K562 (cell line): ENCODE results near the gene CAMK2D. TPM values are rescaled to one million over a fixed set of nuclear protein-coding genes. Genes with fewer than 3 reads are reported as not detected.
"Not testable (repeated sequence)": the region's sequence is repeated elsewhere in the genome, so short reads cannot be mapped to it uniquely, and the experiment has no call there.

Experiments
- ATAC-seq: fragments of 200-7000 bp; cut with Tn5 transposase; 3 replicates; pipeline ENCODE4 v1.9.1; 2020; ENCODE audit warnings: moderate library complexity
- BruUV-seq: library from RNA; stranded (reverse); fragments of 400-500 nt; replicated peaks from 2 replicates; lab custom pipeline; 2021; lab: Mats Ljungman, UMichigan
- CTCF ChIA-PET: fragments of 300-600 bp; formaldehyde crosslinking; extraction: SDS; loops from one replicate; lab custom pipeline; 2021; ENCODE audit warnings: low intra/inter-chr PET ratio; lab: Yijun Ruan, JAX
- POLR2A ChIA-PET: fragments of 300-600, 350-650 bp; sonication (Branson Sonifier 250); formaldehyde crosslinking; extraction: SDS; loops from one replicate; lab custom pipeline; 2021; ENCODE audit warnings: antibody characterized with exemption, inconsistent platforms; lab: Yijun Ruan, JAX
- DNase-seq, 4 experiments: peaks; one replicate each; pipeline versions ENCODE4 v3.0.0 to v3.0.0-alpha.2; 2011 to 2018; ENCODE audit warnings: low spot score in 3 of 4, mixed read lengths in 3 of 4; ENCODE audit errors: extremely low read depth in 1 of 4
- FAIRE-seq: peaks from 2 replicates; lab custom pipeline; 2011; peaks lifted over from hg19 to GRCh38; lab: Jason Lieb, UNC
- H2AFZ ChIP-seq: 2 replicates; pipeline ENCODE4 v1.6.0; 2011; ENCODE audit warnings: low read depth, low read length, control low read depth, inconsistent platforms
- H3K27ac ChIP-seq: fragments of 200-600 bp; 3 replicates; pipeline ENCODE4 v1.8.0; 2011; ENCODE audit warnings: low read depth, mild to moderate bottlenecking, control low read depth, inconsistent platforms, low read length, moderate library complexity, mixed read lengths; ENCODE audit errors: extremely low read depth
- H3K27me3 ChIP-seq, 2 experiments: fragments of 300-600 bp in 1 of 2; 2 replicates in 1 of 2; 3 replicates in 1 of 2; pipeline versions ENCODE4 v1.6.0 to v1.8.0; 2011; ENCODE audit warnings: inconsistent platforms in 2 of 2, low read length in 2 of 2, mild to moderate bottlenecking in 1 of 2, mixed read lengths in 1 of 2, moderate library complexity in 1 of 2; ENCODE audit not compliant: control insufficient read depth in 2 of 2, insufficient read depth in 2 of 2
- H3K36me3 ChIP-seq: fragments of 300-600 bp; 3 replicates; pipeline ENCODE4 v1.8.0; 2011; ENCODE audit warnings: mild to moderate bottlenecking, low read length, inconsistent platforms; ENCODE audit not compliant: control insufficient read depth, insufficient read depth
- H3K4me1 ChIP-seq, 2 experiments: fragments of 200-600 bp in 1 of 2; replicated peaks in 1 of 2; 2 replicates in 1 of 2; 3 replicates in 1 of 2; pipeline versions ENCODE4 v1.5.1 to v1.8.0; 2011; ENCODE audit warnings: inconsistent platforms in 2 of 2, low read length in 2 of 2, mild to moderate bottlenecking in 1 of 2, mixed read lengths in 1 of 2, moderate library complexity in 1 of 2; ENCODE audit not compliant: control insufficient read depth in 2 of 2, insufficient read depth in 2 of 2
- H3K4me2 ChIP-seq: 2 replicates; pipeline ENCODE4 v1.6.1; 2011; ENCODE audit warnings: low read length, control low read depth, inconsistent platforms, mixed read lengths; ENCODE audit not compliant: insufficient read depth
- H3K4me3 ChIP-seq: fragments of 200-600 bp; sonication (generic), shearing (Covaris generic); 2 replicates; pipeline ENCODE4 v1.5.1; 2016; ENCODE audit warnings: control low read depth, inconsistent platforms
- H3K79me2 ChIP-seq: fragments of 200-600 bp; 3 replicates; pipeline ENCODE4 v1.8.0; 2011; ENCODE audit warnings: low read length, inconsistent platforms; ENCODE audit not compliant: control insufficient read depth, insufficient read depth
- H3K9ac ChIP-seq, 2 experiments: 2 replicates each; pipeline versions ENCODE4 v1.6.0 to v1.6.1; 2011; ENCODE audit warnings: low read depth in 2 of 2, low read length in 2 of 2, control low read depth in 1 of 2, inconsistent platforms in 1 of 2, mild to moderate bottlenecking in 1 of 2, mixed read lengths in 1 of 2; ENCODE audit not compliant: insufficient read depth in 1 of 2
- H3K9me1 ChIP-seq: one replicate; pipeline ENCODE4 v1.6.0; 2011; ENCODE audit warnings: inconsistent platforms, mild to moderate bottlenecking, low read length, moderate library complexity; ENCODE audit not compliant: control insufficient read depth, insufficient read depth
- H3K9me3 ChIP-seq: replicated peaks from 2 replicates; pipeline ENCODE4 v1.5.1; 2011; ENCODE audit warnings: low read depth, low read length, inconsistent platforms; ENCODE audit not compliant: control insufficient read depth, insufficient read depth
- H4K20me1 ChIP-seq: replicated peaks from 2 replicates; pipeline ENCODE4 v1.6.1; 2011; ENCODE audit warnings: low read length, inconsistent platforms, mixed read lengths; ENCODE audit not compliant: control insufficient read depth, insufficient read depth
- OTX1 ChIP-seq: fragments of 450-650 bp; formaldehyde crosslinking; IDR thresholded peaks from 2 replicates; pipeline ENCODE4 v1.4.0; 2022; ENCODE audit warnings: mild to moderate bottlenecking
- RB1 ChIP-seq: fragments of 450-650 bp; IDR thresholded peaks from 2 replicates; pipeline ENCODE4 v1.6.1; 2017; ENCODE audit warnings: low read depth, mild to moderate bottlenecking
- ZNF778 ChIP-seq: fragments of 450-650 bp; formaldehyde crosslinking; IDR thresholded peaks from 2 replicates; pipeline ENCODE4 v1.4.0; 2020; ENCODE audit warnings: mild to moderate bottlenecking, moderate library complexity
- WGBS: fragments of 100-300 bp; shearing (Covaris generic); methylation state at CpG from one replicate; pipeline ENCODE4 v1.1.6; 2016; ENCODE audit warnings: low coverage, mixed read lengths; ENCODE audit not compliant: insufficient coverage; ENCODE audit errors: missing lambda C conversion rate; 5-methylcytosine and 5-hydroxymethylcytosine counted together
- in situ Hi-C: fragments of 300-500 bp; cut with MboI; formaldehyde crosslinking; loops from 4 replicates; pipeline ENCODE4 v1.15.0; 2018; ENCODE audit warnings: inconsistent platforms, mixed read lengths
- intact Hi-C: fragments of 100-400 bp; cut with micrococcal nuclease; formaldehyde crosslinking; loops from 2 replicates; pipeline ENCODE4 v1.14.2; 2022
- polyA plus RNA-seq, 8 experiments: library from polyadenylated mRNA; depleted of rRNA in 4 of 8; stranded (reverse) in 5 of 8; unstranded in 3 of 8; fragments of >200 nt; fragmentation: Nextera tagmentation in 2 of 8; fragmentation: Illumina TruSeq in 1 of 8; extraction: Ambion mirVana in 2 of 8; extraction: Trizol in 1 of 8; gene quantifications; 2 replicates each; pipeline versions ENCODE4 v1.2.1 to v1.2.3, GENCODE V29; 2011 to 2014; ENCODE audit warnings: inconsistent platforms in 1 of 8, missing spikeins in 1 of 8
- total RNA-seq, 7 experiments: library from RNA; depleted of rRNA in 6 of 7; stranded (reverse); fragments of >200 nt in 6 of 7; fragmentation: Illumina TruSeq in 2 of 7; extraction: Trizol in 2 of 7; gene quantifications; 2 replicates each; pipeline versions ENCODE4 v1.2.1 to v1.2.3, GENCODE V29; 2011 to 2021; ENCODE audit warnings: low replicate concordance in 1 of 7
- TF ChIP-seq, protein P1 (sequence below), 2 experiments: fragments of 150-350 bp in 1 of 2; IDR thresholded peaks; 2 replicates each; pipeline ENCODE4 v1.6.1; 2012 to 2016; ENCODE audit warnings: low read depth in 2 of 2, low read length in 2 of 2, mild to moderate bottlenecking in 1 of 2, moderate library complexity in 1 of 2

CAMK2D gene
- total and polyA plus RNA-seq, 9 of the 15 experiments (the other 6 are each of a cell fraction or from before 2014, with no cell fraction given), result 0.01 to 0.33 (median 0.04) TPM; not detected in 2

DNA sequence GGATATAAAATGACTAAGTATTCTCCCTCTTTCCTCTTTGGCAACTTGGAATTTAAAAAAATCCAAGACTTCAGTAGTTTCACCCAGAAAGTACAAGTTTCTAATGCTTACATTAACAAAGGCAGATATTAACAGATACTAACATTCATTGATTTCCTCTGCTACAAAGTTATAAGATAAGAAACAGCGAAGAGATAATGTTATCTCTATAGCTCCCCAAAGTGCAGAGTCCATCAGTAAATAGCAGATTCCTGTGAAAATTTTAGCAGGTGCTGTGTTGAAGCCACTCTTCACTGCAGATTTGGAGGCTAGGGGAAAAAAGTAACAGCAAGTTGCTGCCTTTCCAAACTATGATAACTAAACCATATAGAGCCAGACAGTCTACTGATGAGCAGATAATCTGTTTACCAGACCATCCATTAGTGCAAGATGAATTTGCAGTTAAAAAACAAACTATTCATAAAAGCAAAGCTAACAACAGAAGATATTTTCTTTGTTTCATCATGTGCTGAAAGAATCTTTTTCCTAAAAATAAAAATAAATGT, 3.3 kb upstream of the CAMK2D start (continued):
- TF ChIP-seq, protein P1, sequence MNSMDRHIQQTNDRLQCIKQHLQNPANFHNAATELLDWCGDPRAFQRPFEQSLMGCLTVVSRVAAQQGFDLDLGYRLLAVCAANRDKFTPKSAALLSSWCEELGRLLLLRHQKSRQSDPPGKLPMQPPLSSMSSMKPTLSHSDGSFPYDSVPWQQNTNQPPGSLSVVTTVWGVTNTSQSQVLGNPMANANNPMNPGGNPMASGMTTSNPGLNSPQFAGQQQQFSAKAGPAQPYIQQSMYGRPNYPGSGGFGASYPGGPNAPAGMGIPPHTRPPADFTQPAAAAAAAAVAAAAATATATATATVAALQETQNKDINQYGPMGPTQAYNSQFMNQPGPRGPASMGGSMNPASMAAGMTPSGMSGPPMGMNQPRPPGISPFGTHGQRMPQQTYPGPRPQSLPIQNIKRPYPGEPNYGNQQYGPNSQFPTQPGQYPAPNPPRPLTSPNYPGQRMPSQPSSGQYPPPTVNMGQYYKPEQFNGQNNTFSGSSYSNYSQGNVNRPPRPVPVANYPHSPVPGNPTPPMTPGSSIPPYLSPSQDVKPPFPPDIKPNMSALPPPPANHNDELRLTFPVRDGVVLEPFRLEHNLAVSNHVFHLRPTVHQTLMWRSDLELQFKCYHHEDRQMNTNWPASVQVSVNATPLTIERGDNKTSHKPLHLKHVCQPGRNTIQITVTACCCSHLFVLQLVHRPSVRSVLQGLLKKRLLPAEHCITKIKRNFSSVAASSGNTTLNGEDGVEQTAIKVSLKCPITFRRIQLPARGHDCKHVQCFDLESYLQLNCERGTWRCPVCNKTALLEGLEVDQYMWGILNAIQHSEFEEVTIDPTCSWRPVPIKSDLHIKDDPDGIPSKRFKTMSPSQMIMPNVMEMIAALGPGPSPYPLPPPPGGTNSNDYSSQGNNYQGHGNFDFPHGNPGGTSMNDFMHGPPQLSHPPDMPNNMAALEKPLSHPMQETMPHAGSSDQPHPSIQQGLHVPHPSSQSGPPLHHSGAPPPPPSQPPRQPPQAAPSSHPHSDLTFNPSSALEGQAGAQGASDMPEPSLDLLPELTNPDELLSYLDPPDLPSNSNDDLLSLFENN (IDR thresholded peaks at IDR 0.05; ENCODE audit: low read depth in 2 of 2, low read length in 2 of 2), result no peak
- TF ChIP-seq OTX1 (CRISPR knock-in tag), result no peak
- no peak for TF ChIP-seq ZNF778 (CRISPR knock-in tag)
- TF ChIP-seq RB1, result no peak

DNA sequence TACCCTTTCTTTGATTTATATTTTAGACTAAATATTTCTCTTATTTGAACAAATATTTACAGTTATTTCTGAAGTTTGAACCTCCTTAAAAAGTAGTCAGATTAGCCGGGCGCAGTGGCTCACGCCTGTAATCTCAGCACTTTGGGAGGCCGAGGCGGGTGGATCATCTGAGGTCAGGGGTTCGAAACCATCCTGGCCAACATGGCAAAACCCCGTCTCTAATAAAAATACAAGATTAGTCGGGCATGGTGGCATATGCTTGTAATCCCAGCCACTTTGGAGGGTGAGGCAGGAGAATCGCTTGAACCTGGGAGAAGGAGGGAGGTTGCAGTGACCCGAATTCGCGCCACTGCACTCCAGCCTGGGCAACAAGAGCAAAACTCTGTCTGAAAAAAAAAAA, 2.4 kb upstream of the CAMK2D start:
- under 1% methylated on average over 12 of the region's 12 CpGs for WGBS
- FAIRE-seq, POLR2A ChIA-PET: not testable (repeated sequence)

More for the DNA sequence above, 2.4 kb upstream of the CAMK2D start:
- DNase-seq, ATAC-seq, H3K27me3 ChIP-seq, CTCF ChIA-PET, in situ Hi-C loops, H3K36me3 ChIP-seq, H3K27ac ChIP-seq, H3K9ac ChIP-seq, H3K4me1 ChIP-seq, BruUV-seq, H2AFZ ChIP-seq, H3K9me3 ChIP-seq, H3K4me3 ChIP-seq, H3K9me1 ChIP-seq, H4K20me1 ChIP-seq, H3K4me2 ChIP-seq, H3K79me2 ChIP-seq: not testable (repeated sequence)
- intact Hi-C loops, result loop anchor here (10.0 kb wide), 1 partner anchor 219 kb away; no protein-coding TSS in a partner anchor
